Right forelimb (tissue), 1 donor: ENCODE results near the gene OR5A1.
"Not testable (repeated sequence)": the region's sequence is repeated elsewhere in the genome, so short reads cannot be mapped to it uniquely, and the experiment has no call there.

Source experiments
- DNase-seq: peaks from one replicate; pipeline ENCODE4 v3.0.0-alpha.2; 2018

OR5A1 gene

GRCh38 chr11:59436169-59436568, at the start of gene OR5A1:
OR5A1 (plus strand) TSS chr11:59436469; CDS start chr11:59443169, 6,700 bp downstream.
- no peak for DNase-seq

GRCh38 chr11:59394186-59394585, 42.1 kb upstream of the OR5A1 start:
- no peak for DNase-seq

- no peak for DNase-seq
Measured at GRCh38 chr11:59400461-59401261, 35.6 kb upstream of the OR5A1 start.

GRCh38 chr11:59401262-59401552, 35.1 kb upstream of the OR5A1 start:
- no peak for DNase-seq

- no peak for DNase-seq
Measured at GRCh38 chr11:59403546-59403945, 32.7 kb upstream of the OR5A1 start.

GRCh38 chr11:59413646-59414045, 22.6 kb upstream of the OR5A1 start:
- no peak for DNase-seq

GRCh38 chr11:59415111-59415510, 21.2 kb upstream of the OR5A1 start:
- no peak for DNase-seq

- DNase-seq = no peak
Measured at GRCh38 chr11:59416613-59417012, 19.7 kb upstream of the OR5A1 start.

- no peak for DNase-seq
Measured at GRCh38 chr11:59417023-59417422, 19.2 kb upstream of the OR5A1 start.

GRCh38 chr11:59418156-59418555, 18.1 kb upstream of the OR5A1 start:
- DNase-seq = no peak

- no peak for DNase-seq
Measured at GRCh38 chr11:59423835-59424234, 12.4 kb upstream of the OR5A1 start.

GRCh38 chr11:59425131-59425530, 11.1 kb upstream of the OR5A1 start:
- DNase-seq = no peak

GRCh38 chr11:59426361-59427067, 9.8 kb upstream of the OR5A1 start, which contains the start of gene OR5A2:
OR5A2 (minus strand) TSS chr11:59426413; CDS start chr11:59422953, 3,460 bp downstream.
- DNase-seq = no peak

GRCh38 chr11:59427068-59427382, 9.2 kb upstream of the OR5A1 start:
- DNase-seq = no peak

GRCh38 chr11:59429924-59430516, 6.2 kb upstream of the OR5A1 start:
- no peak for DNase-seq

- no peak for DNase-seq
Measured at GRCh38 chr11:59437770-59438169, 1.5 kb downstream of the OR5A1 start.

GRCh38 chr11:59445624-59446023, 9.4 kb downstream of the OR5A1 start:
- DNase-seq = not testable (repeated sequence)

GRCh38 chr11:59448484-59448883, 12.2 kb downstream of the OR5A1 start:
- no peak for DNase-seq

- DNase-seq = no peak
Measured at GRCh38 chr11:59456661-59457060, 20.4 kb downstream of the OR5A1 start, which contains the start of gene OR4D6. OR4D6 (plus strand) TSS chr11:59456961; CDS start chr11:59456961, 0 bp downstream.

- no peak for DNase-seq
Measured at GRCh38 chr11:59459916-59460315, 23.6 kb downstream of the OR5A1 start.

GRCh38 chr11:59463190-59463641, 26.9 kb downstream of the OR5A1 start:
- no peak for DNase-seq

GRCh38 chr11:59473015-59473414, 36.7 kb downstream of the OR5A1 start, which contains the start of gene OR4D10:
OR4D10 (plus strand) TSS chr11:59473315; CDS start chr11:59477430, 4,115 bp downstream.
- DNase-seq = no peak

GRCh38 chr11:59475176-59475575, 38.9 kb downstream of the OR5A1 start:
- DNase-seq = no peak

GRCh38 chr11:59479906-59480305, 43.6 kb downstream of the OR5A1 start:
- DNase-seq = no peak
